Amygdala (tissue), 56 donors: ENCODE measurements around the gene BBS1.
"Not testable (repeated sequence)": the region's sequence is repeated elsewhere in the genome, so short reads cannot be mapped to it uniquely, and the experiment has no call there.

ENCODE experiments used
- DNase-seq, 56 donors: peaks; one replicate each; lab custom pipeline; 2025; lab: John Stamatoyannopoulos, UW

BBS1 gene

GRCh38 chr11:66510271-66510989, at the start of gene BBS1:
TSS of gene BBS1 (plus strand) at chr11:66510635. CDS start at chr11:66510660, 25 bp downstream.
- DNase-seq, result peak in 54 of 56 donors; percentile 25 to 87 (median 70)

GRCh38 chr11:66462010-66462409, 48.4 kb upstream of the BBS1 start:
- no peak for DNase-seq

- DNase-seq, result no peak
Observed at GRCh38 chr11:66462911-66463310, 47.5 kb upstream of the BBS1 start.

GRCh38 chr11:66464116-66464515, 46.3 kb upstream of the BBS1 start:
- DNase-seq, result not testable (repeated sequence)

- no peak for DNase-seq
Observed at GRCh38 chr11:66464916-66465315, 45.5 kb upstream of the BBS1 start.

GRCh38 chr11:66465373-66466224, 44.8 kb upstream of the BBS1 start:
- no peak for DNase-seq

GRCh38 chr11:66466225-66467033, 44.0 kb upstream of the BBS1 start, which contains the start of gene PELI3:
TSS of gene PELI3 (plus strand) at chr11:66466905. CDS start at chr11:66468129, 1,224 bp downstream.
- peak; percentile 35 to 96 (median 88) for DNase-seq

- DNase-seq, result peak in 7 of 56 donors; percentile 14 to 60 (median 39)
Observed at GRCh38 chr11:66467034-66467659, 43.3 kb upstream of the BBS1 start.

- peak in 4 of 56 donors; percentile 4 to 9 (median 6) for DNase-seq
Observed at GRCh38 chr11:66467756-66468155, 42.7 kb upstream of the BBS1 start.

GRCh38 chr11:66468691-66469090, 41.7 kb upstream of the BBS1 start:
- DNase-seq, result no peak

- no peak for DNase-seq
Observed at GRCh38 chr11:66469441-66469840, 41.0 kb upstream of the BBS1 start.

- no peak for DNase-seq
Observed at GRCh38 chr11:66470015-66470414, 40.4 kb upstream of the BBS1 start.

GRCh38 chr11:66471142-66471541, 39.3 kb upstream of the BBS1 start:
- no peak for DNase-seq

GRCh38 chr11:66472054-66472453, 38.4 kb upstream of the BBS1 start:
- DNase-seq, result no peak

- DNase-seq, result no peak
Observed at GRCh38 chr11:66473167-66473566, 37.3 kb upstream of the BBS1 start.

- no peak for DNase-seq
Observed at GRCh38 chr11:66473608-66474515, 36.6 kb upstream of the BBS1 start.

GRCh38 chr11:66475349-66476172, 34.9 kb upstream of the BBS1 start:
- no peak for DNase-seq

GRCh38 chr11:66476173-66476840, 34.1 kb upstream of the BBS1 start:
- no peak for DNase-seq
